ENCODE measurements around the gene EP400.
A peak's percentile ranks its signal among the peaks of the same experiment; 100 is the strongest.

EP400 gene, protein sequence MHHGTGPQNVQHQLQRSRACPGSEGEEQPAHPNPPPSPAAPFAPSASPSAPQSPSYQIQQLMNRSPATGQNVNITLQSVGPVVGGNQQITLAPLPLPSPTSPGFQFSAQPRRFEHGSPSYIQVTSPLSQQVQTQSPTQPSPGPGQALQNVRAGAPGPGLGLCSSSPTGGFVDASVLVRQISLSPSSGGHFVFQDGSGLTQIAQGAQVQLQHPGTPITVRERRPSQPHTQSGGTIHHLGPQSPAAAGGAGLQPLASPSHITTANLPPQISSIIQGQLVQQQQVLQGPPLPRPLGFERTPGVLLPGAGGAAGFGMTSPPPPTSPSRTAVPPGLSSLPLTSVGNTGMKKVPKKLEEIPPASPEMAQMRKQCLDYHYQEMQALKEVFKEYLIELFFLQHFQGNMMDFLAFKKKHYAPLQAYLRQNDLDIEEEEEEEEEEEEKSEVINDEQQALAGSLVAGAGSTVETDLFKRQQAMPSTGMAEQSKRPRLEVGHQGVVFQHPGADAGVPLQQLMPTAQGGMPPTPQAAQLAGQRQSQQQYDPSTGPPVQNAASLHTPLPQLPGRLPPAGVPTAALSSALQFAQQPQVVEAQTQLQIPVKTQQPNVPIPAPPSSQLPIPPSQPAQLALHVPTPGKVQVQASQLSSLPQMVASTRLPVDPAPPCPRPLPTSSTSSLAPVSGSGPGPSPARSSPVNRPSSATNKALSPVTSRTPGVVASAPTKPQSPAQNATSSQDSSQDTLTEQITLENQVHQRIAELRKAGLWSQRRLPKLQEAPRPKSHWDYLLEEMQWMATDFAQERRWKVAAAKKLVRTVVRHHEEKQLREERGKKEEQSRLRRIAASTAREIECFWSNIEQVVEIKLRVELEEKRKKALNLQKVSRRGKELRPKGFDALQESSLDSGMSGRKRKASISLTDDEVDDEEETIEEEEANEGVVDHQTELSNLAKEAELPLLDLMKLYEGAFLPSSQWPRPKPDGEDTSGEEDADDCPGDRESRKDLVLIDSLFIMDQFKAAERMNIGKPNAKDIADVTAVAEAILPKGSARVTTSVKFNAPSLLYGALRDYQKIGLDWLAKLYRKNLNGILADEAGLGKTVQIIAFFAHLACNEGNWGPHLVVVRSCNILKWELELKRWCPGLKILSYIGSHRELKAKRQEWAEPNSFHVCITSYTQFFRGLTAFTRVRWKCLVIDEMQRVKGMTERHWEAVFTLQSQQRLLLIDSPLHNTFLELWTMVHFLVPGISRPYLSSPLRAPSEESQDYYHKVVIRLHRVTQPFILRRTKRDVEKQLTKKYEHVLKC (N-terminal part only)

DNA sequence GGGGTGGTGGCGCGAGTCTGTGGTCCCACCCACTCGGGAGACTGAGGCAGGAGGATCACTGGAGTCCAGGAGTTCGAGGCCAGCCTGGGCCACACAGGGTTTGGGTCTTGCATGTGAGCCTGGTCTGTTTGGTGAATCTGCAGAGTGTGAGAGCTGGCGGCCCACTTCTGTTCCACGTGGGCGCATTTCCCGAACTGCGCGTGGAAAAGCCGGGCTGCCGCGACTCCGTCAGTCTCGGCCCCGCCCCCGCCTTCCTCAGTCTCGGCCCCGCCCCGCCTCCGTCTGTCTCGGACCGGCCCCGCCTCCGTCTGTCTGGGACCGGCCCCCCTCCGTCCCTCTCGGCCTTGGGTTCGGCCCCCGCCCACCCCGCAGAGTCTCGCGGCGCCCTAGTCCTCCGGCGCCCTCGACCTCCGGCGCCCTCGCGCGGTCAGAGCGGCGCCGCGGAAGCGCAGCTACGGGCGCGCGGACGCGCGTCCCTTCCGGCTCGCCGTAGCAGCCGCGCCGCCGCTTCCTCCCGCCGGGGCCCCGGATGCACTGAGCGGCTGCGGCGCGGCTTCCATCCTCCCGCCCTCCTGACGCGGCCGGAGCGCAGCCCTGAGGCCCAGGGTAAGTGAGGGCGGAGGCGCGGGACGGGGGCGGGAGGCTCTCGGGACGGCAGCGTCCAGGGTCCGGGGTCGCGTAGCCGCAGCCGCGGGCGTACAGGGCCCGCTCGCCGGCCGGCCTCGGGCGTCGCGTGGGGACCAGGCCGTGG lies at the start of gene EP400:
EP400 (plus strand) TSS at position 512 of the 751 bp plus-strand sequence. CDS start 10,678 bp downstream, outside the sequence.
- peak; percentile 66 for DNase-seq (ENCODE audit: low read depth, low spot score)

DNA sequence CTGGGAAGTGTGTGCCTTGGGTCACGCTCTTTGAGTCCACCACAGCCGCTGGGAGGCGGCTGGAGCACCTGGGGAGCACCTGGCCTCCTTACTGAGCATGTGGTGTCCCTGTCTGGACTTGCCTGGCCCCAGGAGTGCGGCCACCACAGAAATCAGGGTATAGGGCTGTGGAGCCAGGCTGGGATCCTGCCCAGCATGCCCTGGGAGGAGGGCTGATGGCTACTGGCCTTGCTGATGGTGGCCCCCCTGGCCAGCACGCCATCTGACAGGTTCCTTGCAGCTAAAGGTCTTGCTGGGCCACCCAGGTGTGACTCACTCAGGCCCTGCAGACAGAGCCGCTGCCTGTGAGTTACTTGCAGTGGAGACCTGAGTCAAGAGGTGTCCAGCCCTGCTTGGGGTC lies 49.3 kb upstream of the EP400 start:
- no peak for DNase-seq (ENCODE audit: low read depth, low spot score)

DNA sequence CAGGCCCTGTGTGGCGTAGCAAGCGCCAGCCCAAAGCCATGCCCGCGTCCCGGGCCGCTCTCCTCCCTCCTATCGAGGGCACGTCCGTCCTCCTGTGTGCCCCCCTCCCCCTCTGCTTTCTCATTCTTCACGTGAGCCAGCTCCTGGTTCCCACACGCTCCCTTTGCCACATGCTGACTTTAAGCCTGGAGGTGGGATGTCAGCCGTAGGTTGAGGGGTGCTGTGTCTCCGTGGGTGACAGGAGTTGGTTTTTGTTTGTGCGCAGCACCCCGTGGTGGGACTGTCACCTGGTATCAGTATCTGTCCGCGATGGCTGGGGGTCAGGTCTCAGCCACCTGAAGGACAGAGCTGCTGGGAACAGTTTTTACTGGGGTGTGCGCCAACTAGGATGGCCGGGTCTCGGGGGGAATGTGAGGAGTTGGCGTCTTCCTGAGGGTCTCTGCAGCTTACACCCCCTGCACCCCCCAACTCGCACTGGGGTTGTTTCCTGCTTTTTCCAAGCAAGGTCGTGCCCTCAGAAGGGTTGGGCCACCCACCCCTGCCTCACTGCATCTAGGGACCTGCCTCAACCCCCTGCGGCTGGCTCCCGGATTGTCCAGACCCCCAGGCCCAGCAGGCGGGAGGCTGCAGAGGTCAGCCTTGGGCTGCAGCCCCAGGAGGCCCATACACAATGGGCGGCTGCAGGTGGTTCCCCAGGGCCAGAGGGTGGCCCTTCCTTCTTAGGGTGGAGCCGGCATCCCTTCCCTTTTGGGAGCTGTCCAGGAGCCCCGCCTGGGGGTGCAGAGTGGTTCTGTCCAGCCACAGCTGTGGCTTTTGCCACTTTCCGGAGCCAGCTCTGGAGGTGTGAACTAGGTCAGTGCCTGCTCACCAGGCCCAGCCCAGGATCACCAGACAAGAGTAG lies 48.1 kb upstream of the EP400 start:
- DNase-seq (ENCODE audit: low read depth, low spot score), result no peak

DNA sequence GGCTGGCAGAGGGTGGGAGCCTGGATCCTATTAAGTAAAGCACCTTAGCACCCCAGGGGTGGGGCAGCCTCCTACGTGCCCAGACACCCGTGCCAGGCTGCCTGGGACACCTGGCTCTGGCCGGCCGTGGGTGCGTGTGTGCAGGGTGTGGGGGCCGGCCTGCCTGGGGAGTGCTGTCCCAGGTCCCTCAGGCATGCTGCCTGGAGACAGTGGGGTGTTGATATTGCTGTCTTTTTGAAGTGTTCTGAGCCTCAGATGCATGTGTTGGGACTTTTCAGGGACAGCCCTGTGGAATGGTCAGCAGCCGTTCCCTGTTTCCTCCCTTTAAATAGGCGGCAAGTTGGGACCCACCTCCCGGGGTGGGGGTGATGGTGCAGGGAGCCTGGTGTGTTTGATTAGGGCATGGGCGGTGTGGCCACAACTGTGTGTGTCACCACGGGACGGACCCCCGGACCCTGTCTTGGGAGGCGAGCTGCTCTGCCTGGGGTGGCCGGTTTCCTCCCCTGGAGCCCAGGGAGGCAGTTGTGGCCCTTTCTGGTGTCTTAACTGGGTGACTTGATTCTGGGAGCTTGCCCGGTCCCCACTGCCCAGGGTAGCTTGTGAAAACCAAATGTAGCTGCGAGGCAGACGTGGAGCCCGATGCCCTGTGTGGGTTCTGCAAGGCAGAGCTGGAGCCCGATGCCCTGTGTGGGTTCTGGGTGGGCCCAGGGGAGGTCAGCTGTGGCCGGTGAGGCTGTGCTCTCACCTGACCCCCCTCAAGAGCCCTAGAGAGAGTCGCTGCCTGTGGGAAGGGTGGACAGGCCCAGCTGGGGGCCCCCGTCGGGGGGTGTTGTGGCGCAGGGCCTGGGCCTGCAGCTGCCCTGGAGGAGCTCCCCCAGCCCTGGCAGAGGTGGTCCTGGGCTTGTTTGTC lies 47.2 kb upstream of the EP400 start:
- no peak for DNase-seq (ENCODE audit: low read depth, low spot score)

DNA sequence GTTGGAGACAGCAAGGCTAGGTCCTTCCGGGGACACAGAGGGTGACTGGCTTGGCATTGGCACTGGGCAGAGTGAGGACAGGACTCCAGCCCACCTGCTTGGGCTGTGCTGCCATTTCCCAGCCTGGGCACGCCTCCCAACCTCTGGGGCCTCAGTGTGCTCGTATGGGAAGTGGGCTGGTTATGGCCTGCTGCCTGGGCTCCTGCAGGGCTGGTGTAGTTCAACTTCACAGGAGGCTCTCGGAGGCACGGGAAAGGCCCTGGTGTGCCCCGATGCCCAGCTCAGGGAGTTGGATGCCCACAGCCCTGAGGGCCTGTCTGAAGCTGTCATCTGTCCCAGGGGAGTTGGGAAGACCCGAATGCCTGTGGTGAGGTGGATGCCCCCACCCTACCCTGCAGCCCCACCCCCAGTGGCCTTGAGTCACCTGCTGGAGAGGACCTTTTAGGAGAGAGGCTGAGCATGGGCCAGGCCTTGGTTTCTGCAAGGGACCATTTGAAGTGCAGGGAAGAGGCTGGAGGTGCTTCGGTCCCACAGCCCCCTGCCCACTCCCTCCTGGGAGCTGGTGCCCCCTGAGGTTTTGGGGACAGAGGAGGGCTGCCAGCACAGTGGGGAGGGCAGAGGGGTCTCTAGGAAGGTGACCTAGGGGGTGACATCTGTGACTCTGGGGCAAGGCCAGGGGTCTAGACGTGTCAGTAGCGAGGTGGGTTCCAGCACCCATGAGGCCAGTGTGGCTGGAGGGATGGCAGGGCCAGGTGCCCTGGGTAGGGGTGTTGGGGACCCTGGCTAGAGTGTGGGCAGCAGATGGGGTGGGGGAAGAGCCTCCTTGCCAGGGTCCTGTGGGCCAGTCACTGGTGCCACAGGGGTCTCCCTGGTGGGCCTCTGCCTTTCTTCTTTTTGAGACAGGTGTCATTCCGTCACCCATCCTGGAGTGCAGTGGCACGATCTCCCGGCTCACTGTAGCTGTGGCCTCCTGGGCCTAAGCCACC lies 46.2 kb upstream of the EP400 start:
- DNase-seq (ENCODE audit: low read depth, low spot score), result no peak

DNA sequence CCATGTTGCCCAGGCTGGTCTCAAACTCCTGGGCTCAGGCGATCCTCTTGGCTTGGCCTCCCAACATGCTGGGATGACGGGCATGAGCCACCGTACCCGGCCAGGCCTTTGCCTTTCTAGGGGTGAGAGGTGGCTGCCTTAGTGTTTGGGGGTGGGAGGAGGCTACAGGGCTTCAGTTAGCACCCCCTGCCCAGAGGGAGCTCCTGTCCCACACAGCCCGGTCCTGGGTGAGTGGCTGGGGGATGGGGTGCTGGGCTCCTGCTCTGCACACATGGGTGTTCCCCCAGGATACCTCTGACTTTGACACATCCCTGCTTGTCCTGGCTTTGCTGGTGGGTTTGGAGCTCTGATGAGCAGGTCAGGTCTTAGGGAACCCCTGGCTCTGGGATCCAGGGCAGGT lies 45.4 kb upstream of the EP400 start:
- DNase-seq (ENCODE audit: low read depth, low spot score), result no peak

DNA sequence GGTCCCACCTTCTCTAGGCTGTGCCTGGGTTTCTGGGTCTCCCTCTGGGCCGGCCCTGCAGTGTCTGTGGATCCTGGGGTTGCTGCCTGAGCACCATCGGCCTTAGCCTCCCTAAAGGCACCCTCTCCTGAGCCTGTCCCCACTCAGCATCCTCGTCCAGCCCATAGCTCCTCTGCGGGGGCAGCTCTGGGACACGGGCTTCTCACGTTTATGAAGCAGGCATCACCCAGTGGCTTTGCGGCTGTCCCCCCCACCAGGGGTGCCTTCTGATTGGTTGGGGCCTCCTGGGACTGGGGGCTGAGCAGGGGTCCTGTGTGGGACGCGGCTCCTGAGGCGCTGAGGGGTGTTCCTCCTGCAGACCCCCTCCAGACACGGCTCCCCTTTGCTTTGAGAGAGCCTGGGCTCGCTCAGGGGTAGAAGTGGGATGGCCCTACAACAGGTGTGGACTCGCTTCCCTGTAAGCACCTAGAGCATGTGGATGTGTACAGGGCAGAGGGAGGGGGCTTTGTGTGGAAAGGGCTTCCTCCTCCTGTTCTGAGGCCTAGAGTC lies 44.6 kb upstream of the EP400 start:
- DNase-seq (ENCODE audit: low read depth, low spot score), result no peak

DNA sequence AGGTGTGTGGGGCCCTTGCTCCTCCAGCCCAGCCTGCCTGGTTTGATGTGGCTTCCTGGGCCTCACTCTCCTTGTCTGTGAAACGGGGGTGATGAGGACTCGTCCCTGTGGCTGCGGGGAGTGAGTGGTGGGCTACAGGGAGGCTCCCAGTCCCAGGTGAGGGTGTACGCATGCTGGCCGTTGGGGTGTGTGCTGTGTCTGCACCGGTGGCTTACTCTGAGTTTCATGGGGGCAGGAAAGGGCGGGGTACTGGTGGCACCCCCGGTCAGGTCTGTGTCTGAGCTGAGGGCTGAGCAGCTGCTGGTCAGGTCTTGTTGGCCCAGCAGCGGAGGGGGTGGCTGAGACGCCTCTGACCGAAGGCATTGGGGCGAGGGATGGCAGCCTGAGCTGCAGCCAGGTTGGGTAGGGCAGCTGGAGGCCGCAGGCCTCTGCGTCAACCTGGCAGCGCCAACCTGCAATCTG lies 44.1 kb upstream of the EP400 start:
- DNase-seq (ENCODE audit: low read depth, low spot score), result no peak

DNA sequence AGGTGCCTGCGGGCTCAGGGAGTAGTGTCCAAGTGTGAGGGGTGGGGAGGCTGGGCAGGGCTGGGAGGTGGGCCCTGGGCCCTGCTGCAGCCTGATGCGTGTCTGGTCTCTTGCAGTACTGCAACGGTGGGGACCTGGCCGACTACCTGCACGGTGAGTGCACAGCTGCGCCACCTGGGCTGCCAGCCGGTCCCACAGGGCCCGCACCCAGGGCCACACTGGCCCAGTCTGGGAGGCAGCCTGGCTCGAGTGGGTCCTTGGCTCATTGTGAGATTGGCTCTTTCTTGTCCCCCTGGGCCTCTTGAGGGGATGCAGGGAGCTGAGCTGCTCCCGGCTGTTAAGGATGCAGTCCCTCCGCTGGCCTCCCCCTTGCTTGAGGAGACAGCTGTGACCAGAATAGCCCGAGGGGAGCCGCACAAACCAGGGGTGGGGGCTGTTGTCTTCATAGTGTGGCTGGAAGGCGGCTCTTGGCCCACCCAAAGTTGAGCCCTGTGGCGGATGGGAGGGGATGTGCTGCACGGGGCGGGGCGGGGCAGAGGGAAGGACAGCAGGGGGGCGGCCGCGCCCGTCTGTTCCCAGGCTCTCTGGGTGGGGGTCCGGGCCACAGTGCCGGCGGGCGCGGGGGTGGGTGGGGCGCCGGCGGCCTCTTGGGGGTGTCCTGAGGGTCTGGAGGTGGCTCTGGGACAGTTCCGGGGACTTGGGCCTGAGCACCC lies 42.2 kb upstream of the EP400 start:
- no peak for DNase-seq (ENCODE audit: low read depth, low spot score)

DNA sequence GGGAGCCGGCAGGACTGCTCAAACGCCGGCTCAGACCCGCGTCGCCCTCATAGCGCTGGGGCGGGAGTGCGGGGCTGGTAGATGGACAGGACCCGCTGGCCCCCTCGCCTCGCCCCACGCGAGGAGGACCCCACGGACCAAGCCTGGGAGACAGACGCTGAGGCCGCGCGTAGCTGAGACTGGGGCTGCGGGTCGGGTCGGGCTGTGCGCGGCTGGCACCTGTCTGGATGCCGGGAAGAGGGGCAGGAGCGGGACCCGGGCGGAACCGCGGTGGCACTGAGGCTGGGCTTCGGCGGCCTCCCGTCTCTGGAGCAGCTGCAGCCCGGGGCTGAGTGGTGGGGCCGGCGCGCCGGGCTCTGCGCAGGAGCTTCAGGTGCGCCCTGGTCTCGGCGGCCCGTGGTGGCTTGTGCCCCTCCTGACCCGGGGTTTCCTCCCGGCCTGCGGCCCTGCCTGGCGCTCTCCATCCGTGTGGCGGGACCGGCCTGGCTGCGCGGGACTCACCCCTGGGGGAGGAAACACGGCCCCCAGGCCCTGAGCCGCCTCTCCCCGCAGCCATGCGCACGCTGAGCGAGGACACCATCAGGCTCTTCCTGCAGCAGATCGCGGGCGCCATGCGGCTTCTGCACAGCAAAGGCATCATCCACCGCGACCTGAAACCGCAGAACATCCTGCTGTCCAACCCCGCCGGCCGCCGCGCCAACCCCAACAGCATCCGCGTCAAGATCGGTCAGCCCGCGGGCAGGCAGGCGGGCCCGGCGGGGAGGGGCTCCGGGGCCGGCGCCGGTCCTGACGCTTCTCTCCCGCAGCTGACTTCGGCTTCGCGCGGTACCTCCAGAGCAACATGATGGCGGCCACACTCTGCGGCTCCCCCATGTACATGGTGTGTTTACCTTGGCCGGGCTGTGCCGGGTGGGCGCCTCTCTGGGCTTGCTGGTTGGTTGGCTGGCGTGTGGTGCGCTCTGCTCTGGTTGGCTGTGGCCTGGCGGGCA lies 41.4 kb upstream of the EP400 start:
- DNase-seq (ENCODE audit: low read depth, low spot score), result no peak

DNA sequence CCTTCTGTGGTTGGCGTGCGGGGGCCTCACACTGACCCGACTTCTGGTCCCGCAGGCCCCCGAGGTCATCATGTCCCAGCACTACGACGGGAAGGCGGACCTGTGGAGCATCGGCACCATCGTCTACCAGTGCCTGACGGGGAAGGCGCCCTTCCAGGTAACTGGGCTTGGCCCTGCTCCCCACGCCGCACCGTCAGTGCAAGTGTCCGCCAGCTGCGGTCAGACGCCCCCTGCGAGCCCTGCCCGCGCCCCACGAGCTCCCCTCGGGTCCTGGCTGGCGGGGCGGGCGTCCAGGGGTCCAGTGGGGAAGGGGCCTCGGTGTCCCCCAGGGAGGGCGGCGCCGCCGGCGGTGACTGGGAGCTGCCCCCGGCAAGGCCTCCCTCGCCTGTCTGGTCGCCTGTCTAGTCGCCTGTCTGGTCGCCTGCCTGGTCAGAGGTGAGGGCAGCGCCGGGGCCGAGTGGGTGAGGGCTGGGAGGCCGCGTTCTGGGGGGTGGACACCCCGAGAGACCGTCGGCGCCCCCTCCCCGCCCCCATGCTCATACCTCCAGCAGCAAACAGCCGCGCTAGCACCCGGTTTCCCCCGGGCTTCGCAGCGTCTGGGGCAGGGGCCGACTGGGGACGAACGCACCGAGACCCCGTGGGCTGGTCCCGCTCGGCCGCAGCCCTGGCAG lies 40.5 kb upstream of the EP400 start:
- no peak for DNase-seq (ENCODE audit: low read depth, low spot score)

DNA sequence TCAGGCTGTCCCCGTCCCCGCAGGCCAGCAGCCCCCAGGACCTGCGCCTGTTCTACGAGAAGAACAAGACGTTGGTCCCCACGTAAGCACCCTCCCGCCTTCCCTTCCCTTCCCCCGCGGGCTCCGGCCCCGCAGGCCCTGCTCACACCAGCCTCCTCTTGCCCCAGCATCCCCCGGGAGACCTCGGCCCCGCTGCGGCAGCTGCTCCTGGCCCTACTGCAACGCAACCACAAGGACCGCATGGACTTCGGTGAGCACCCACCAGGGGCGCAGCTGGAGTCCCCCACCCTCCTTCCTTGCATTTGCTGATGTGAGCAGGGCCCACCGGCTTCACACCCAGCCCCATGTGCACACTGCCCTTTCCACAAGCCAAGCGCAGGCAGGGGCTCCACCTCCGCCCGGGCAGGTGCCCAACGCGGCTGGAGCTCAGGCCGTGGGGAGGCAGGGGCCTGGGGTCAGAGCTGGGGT lies 40.0 kb upstream of the EP400 start:
- no peak for DNase-seq (ENCODE audit: low read depth, low spot score)

DNA sequence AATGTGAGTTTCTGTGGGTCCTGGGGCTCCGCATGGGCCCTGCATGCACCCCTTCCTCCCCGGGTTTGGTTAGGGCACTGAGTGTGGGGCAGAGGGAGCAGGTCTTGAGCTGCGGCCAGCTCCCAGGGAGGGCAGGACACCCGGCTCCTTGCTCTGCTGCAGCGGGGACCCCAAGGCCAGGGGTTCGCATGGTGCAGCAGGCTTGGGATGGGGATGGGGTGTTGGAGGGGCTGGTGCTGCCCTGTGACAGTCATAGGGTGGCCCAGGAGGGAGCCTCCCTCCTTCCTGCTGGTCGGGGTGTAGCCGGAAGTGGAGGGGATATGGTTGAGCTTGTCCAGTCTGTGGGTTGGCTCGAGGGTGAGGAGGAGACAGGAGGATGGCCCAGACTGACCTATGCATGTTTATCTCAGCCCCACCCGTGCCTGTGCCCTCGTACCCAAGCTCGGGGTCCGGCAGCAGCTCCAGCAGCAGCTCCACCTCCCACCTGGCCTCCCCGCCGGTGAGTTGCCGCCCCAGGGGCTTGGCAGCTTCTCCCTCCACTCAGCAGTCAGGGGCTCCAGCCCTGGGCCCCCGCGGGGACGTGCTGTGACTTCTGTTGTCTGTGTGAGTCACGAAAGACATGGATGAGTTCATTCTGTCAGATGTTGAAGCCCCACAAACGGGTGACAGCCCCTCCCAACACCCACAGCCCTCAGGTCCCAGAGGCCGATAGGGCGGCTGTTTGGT lies 39.3 kb upstream of the EP400 start:
- DNase-seq (ENCODE audit: low read depth, low spot score), result no peak

DNA sequence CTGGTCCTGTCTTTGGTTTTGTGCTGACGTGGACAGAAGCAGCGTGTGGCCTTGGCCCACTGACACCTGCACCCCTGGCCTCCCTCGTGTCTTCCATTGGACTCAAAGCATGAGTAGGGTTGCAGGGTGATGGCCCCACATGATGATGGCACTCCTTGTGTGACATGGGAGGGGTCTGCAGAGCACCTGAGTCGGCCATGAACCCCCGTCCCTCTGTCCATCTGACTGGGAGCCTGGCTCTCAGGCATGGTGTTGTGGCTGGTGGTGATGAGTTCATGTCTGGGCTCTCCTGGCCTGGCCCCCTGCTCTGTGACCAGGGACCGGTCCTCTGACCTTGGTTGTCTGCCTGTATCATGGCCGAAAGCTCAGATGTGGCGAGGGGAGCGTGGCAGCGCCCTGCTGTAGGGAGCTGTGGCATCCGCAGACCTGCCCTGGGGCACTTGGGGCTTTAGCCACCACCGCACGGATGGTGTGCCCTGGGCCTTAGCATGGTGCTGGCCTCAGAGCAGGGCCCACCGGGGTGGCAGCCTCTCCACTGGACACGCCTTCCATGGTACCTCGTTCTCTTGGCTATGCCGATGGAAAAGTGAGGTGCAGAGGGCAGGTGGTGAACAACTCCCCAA lies 38.6 kb upstream of the EP400 start:
- no peak for DNase-seq (ENCODE audit: low read depth, low spot score)
